ENCODE results near the gene PCTP.

PCTP gene

DNA sequence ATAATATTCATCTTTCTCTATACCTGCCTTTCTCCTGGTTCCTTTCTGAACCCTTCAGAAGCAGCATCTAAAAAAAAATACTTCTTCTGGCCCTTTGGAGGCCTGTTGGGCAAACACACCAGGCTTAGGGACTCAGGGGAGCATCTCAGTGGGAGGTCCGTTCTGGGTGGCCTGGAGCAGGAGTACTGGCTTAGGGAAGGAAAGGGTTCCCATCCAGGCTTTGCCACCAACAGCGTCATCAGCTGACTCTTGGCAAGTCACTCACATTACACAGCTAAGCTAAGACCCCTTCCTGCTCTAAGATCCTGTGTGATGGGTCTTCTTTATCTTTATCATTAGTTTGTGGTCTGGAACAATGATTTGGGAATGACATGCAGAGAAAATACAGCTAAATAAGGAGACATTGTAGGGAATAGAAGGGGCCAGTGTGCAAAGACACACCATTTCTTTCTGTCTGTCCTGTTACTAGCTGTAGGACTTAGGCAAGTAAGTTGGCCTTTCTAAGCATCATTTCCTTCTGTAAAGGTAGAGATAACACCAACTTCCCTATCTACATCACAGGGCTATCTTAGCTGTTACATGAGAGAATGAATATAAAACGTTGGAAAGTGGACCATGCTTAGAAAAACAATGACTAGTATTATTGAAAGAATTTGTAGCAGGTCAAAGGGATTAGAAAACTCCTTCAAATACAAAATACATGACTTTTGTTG lies 9.9 kb downstream of the PCTP start:
- no peak for DNase-seq

DNA sequence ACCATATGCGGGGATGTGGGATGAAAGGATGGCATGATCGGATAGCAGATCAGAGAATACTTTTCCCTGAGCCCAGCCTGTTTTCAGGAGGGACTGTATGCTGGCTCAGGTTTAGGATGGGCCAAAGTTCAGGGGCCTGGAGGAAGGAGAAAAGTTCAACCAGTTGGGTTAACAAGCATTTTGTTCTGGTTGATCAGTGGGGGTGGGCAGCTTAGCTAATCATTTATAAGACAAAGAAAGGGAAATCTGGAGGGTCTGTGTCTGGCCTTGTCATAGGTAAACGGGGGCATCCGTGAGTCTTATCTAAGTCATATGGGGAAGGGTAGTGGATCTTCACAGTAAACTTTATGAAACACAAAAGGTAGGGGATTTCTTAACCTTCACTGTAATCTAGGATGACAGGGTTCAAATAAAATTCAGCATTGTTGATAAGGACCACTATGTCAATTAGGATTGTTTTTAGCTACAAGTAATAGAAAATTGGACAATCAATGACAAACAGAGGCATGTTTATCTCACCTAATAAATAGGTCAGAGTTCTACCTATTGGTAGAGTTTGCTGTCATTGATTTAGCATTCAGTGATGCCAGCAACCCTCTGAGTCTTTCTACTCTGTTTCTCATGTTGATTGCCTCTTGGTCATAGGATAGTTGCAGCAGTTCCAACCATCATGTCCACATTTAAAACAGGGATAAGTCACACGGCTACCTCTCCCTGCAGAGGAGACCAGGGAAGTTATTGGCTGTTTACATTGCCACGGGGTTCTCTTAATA lies 11.4 kb downstream of the PCTP start:
- no peak for DNase-seq

DNA sequence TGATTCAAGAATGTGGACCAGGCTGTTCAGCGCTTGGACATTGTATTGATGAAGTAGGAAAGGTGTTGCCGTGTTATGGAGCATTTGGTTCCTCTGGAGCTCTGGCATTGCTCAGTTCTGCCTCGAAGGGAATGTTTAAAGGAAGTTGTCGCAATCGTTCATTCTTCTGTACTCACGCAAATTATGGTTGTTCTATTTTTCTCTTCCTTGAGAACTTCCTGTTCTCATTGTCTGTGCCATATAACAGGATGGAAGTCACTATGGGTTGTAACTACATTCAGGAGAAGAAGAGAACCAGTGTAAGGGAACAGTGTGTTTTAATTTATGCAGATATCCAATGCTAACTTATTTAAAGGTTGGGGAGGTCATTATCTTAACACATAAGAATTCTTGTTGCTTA lies 13.0 kb downstream of the PCTP start:
- DNase-seq: no peak

DNA sequence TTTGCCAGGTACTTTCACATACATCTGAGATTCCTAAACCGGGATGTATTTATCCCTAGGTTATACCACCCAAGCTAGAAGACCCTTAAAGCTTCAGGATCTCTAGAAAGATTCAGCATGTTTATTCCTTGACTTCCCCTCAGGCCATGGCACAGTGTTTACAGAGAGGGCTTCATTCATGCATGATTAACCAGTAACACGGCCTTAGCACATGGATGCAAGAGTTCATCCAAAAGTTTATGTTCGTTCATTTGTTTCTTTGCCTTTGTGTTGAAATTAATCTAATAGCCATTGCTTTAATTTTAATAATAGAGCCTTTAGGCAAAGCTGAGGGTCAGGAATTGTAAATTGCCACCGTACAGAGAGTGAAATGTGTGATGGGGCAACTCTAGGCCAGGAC lies 13.8 kb downstream of the PCTP start:
- DNase-seq: no peak

DNA sequence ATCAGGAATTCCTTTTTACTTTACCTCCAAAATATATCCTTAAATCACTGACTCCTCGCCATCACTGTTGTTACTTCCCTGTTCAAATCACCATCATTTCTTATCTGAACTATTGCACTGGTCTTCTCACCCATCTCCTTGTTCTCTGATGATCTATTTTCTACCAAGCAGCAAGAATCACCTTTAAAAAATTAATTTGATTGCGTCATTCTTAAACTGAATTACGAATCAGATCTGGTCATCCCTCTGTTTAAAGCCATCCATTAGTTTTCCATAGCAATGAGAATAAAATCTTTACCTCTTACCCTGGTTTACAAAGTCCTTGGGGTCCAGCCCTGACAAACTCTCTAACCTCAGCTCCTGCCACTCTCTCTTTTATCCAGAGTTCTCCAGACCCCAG lies 14.6 kb downstream of the PCTP start:
- DNase-seq: no peak

DNA sequence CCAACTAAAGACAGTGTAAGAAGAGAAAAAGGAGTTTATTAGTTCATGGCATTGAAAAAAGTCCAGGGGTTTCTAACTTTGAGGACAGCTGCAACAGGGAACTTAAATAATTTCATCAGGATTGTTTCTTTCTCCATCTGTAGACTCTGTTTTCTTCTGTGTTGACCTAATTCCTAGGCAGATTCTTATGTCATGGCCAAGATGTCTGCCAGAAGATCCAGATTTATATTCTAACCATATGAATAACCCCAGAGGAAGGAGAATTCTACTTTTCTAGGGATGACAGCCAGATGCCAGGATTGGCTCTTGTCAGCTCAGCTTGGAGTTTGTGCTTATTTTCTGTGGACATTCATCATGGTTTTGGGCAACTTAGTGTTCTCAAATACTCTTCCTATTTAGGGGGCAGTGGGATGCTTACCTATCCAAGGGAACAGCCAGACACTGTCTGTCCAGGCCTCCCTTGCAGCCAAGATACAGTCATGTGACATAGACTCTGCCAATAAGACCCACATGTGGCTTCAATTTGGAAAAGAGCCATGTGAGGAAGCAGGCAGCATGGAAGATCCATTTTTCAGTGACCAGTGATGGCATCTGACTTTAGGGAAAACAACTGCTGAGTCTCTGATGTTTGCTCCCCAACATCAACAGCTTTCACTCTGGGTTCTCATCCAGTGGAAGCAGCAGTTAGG lies 18.2 kb downstream of the PCTP start:
- DNase-seq: no peak

DNA sequence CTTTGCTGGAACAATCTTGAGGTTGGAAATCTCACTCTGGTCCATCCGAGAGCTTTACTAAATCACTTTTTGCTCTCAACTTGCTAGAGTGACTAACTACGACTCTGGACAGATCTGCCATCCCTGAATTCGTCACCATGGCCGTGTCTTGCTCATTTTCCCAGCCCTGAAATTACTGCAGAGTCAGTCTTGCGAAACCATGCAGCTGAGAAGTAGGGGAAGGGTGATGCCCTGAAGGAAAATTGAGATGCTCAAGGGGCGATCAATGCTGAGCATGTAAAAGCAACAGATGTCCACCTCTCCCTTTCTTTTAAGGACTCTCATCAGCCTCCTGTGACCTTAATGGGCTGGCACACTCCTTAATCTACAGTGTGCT lies 18.8 kb downstream of the PCTP start:
- DNase-seq: no peak

DNA sequence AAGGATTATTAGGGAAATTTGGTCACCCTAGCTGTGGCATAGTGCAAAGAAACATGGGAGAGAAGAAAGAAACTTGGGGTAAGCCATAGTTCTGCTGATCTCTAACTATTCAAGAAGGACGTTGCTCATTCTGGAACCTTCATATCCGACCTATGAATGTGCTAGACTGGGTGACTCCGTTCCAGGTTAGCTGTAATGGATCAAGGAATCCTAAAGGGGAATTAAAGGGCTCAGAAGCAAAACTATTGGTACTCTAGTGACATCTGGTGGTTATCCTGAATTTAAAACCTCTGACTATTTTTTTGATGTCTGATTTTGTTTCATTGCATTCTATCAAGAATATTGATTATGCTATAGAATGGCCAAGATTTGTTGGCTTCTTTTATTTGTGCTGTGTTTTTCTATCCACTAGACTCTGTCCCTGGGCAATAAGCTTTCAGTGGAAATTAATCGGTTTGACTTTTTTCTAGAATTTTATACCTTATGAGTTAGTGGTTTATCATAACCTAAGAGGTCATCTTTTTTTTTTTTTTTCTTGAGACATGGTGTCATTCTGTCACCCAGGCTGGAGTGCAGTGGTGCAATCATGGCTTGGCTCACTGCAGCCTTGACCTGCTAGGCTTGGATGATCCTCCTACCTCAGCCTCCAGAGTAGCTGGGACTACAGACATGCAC lies 19.5 kb downstream of the PCTP start:
- no peak for DNase-seq

DNA sequence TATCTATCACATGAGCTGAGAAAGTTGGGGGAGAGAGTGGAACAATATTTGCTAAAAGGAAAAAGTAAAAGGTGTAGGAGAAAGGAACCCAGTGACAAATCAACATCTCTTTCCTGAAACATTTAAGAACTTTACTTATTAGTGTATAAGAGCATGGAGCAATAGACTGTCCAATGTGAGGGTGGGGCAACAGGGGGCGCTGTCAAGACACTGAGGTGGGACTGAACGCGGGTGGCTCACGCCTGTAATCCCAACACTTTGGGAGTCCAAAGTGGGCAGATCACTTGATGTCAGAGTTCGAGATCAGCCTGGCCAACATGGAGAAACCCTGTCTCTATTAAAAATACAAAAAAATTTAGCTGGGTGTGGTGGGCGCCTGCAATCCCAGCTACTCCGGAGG lies 21.2 kb downstream of the PCTP start:
- DNase-seq: no peak

DNA sequence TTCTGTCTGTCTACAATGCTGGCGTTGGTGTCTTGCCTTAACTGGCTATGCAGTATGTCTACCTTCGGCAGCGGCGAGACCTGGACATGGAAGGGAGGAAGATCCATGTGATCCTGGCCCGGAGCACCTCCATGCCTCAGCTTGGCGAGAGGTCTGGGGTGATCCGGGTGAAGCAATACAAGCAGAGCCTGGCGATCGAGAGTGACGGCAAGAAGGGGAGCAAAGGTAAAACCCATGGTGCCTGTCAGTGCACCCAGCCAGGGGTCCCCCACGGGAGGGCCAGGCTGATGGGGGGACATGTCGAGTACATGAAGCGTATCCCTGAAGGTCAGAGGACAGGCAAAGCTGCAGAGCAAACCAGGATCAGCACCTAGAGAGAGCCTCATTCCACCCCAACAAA lies 22.8 kb downstream of the PCTP start:
- DNase-seq: no peak

DNA sequence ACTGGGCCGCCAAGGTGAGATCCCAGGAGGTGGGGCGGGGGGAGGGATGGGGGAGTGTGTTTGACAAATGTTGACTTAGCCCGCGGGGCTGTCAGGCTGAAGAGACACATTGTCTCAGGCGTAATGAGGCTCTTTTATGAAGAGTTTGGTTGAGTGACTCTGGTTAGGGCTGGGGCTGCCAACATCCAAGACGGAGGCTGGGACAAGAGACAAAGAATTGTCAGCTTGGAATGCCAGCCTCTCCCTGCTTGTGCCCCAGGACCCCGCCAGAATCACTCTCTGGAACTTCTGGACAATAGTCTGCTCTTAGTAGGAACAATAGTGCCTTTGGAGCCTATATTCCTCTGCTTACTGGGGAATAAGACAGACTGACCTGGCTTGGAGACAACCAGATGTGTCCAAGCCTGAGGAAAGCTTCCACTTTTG lies 24.0 kb downstream of the PCTP start:
- DNase-seq: no peak

DNA sequence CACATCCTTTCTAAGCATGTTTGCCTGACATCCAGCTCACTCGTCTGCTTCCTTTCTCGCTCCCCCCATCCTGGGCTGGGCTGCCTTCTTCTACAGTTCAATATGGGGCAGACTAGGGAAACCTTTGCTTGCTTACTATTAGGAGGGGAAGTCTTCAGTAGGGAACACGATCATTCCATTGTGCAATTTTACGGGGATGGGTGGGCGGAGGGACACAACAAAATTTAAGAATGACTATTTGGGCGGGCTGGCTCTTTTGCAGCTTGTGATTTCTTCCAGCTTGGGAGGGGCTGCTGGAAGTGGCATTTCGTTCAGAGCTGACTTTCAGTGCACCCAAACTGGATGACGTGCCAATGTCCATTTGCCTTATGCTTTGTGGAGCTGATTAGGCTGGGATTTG lies 25.4 kb downstream of the PCTP start:
- DNase-seq: no peak

DNA sequence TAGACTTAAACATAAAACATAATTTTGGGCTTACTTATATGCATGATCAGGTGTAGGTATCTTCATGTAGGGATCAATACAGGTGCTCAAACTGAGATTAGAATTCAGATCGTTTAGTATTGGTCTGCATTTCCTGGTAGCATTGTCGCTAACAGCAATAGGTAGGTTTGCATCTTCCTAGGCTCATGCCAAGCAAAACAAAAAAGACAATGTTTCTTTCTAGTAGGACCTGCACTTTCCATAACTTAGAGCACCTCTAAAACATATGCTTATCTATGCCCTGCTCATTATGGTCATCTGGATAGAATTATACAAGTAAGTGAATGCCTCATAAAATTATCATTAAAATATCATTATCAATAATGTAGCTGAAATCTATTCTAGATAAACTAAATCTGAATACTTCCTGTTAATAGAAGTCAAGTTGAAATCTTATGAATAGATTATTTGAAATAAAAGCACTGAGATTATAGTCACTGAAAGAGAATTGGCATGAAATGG lies 26.7 kb downstream of the PCTP start:
- DNase-seq: no peak

DNA sequence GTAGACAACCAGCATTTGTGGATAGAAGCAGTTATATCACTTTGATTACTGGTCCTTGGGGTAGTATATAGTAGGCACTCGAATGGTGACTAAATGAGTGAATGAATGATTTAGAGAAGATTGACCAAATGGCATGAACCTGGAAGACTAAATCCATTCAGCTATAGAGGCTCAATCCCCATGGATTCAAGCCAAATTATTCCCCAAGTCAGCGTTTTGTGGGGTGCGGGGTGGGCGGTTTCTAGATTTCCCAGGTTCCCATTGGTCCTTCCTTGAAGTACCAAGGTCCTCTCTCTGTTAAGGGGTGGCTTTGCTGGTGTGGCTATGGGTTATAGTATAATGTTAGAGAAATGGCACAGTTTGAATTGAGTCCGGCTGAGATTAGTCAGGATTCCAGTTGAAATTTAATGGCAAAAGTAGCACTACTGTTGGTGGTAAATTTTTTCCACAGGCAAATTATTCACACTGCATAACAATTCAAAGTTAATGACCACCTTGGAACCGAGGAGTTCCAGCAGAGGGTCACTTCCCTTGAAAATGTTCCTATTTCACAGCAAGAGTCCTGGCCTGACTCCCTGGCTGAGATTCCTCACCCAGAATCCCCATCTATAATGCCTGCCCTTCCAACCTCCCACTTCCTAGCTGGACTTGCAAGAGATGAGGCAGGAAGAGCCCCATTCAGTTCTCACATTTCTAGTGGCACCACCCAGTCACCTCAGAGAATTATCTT lies 27.7 kb downstream of the PCTP start:
- DNase-seq: no peak

DNA sequence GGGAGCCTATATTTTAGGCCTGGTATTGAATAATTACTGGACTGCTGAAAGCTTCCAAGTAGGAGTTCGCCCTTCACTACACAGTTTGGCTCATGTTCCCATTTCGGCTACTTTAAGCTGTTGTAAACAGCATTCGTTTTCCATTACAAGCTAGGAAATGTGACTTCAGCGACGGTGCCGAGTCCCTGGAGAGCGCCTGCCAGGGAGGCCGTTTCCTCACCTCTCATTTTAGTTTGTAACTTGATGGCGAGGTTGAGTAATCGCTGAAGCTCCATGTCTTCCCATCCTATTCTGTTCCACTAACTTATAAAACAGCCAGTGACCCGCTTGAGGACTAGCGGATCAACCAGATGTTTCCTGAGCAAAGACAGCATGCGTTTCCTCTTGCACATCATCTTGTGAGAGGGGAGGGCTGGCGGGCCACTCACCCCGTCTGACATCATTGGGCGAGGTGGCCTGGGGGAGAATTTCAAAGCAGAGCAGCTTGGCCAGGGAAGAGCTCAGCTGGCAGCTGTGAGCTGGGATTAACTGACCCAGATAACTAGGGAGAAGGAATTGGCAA lies 32.9 kb downstream of the PCTP start:
- DNase-seq: no peak

DNA sequence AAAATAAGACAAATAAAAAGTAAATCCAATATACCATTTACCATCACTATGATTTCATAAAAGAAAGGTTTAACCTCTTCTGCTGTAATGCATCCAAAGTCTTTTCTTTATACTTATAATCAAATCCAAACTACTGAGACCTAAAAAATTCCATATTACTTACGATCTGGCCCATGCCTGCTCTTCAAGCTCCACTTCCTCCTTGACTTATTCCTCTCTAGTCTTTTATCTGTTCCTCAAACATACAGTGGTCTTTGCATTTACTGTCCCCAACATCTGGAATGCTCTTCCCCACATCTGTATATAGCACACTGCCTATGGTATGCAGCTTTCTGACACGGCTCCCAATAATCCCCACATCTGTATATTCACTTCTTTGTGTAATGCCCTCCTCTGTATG lies 33.8 kb downstream of the PCTP start:
- DNase-seq: no peak

DNA sequence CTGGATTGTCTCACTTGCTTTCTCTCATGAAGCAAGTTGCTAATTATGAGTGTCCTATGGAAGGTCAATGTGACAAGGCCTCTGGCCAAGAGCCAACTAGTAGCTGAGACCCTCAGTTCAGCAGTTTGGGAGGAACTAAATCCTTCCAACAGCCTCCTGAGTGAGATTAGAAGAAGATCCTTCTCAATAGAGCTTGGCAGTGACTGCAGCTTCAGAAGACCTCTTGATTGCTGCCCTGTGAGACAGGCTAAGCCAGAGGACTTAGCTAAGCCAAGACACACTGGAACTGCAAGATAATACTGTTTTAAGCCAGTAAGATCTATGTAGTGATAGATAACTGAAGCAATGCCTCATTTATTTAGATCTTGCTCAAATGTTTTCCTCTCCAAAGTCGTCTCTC lies 34.3 kb downstream of the PCTP start:
- DNase-seq: no peak

DNA sequence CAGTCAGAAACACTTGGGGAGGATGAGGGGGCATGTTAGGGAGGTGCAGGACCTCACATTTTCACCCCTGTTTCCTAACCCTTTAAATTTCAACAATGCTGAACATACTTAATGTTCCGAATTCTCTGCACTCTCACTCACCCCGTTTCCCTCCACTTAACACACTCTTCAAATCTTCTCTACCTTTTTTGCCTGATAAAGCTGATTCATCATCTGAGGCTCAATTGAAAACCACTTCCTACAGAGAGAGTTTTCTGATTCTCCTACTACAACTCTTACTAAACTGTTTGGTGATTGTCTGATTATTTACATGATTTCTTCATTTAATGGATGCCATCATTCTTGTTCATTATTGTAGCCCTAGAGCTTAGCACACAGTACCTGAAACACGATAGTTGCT lies 42.4 kb downstream of the PCTP start:
- DNase-seq: no peak

DNA sequence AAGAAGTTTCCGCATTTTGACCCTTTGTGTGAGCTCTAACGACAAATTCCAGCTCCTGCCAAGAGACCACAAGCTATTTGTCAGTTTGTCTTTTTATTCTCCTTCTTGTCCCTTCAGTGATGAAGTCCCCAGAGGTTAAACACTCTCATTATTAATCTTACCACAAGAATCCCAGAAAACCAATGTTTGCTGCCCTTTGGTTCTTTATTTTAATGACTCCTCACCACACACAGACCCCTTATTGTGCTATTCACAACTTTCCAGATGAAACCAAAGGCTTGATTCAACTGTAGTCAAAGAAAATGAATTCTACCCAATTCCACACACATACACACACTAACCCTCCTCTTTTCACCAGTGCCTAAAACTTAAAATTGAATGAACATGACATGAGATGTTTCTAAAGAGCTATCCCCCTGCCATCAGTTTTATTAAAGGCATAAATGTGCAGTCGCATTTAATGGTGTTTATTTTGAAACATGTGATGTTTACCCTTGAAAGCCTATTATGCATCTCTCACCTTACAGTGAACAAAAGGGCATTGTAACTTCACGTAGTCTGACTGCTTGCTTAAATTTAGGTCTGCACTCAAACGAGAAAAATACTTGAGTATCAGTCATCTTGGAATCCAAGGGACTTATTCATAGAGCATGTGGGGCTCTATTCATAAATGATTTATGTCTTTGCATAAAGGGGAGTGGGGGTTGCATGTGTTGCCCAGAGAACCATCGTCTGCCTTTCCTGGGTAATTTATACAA lies 44.1 kb downstream of the PCTP start:
- no peak for DNase-seq

DNA sequence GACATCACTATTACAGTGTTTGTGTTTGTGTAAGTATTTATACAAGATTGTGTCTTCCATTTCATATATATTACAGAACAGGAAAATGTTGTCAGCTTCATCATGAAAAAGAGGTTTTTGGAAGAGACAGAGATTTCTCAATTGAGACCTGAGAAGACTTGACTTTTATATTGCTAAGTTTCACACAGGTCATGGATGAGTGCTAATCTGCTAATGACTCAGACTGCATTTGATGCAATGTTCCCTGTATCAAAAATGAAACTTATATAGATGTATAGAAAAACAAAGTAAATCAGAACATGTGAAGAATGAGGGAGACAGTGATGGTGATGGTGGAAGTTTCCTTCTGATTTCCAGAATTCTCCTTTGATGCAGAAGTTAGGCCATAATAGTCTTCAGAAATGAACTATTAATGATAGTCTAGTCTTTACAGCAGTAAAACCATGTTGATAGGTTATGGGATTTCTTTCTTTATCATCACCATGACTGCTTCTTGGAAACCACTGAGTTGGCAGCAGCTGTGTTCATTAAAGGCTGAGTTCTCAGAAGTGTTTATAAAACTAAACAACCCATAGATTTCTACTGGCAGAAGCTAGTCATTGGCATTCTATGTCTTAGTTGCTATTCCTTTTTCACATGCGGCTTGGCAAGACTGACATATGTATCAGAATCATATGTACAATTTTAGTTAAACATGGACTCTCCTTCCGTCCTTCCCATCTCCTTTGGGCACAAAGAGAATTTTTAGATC lies 56.1 kb downstream of the PCTP start:
- no peak for DNase-seq

DNA sequence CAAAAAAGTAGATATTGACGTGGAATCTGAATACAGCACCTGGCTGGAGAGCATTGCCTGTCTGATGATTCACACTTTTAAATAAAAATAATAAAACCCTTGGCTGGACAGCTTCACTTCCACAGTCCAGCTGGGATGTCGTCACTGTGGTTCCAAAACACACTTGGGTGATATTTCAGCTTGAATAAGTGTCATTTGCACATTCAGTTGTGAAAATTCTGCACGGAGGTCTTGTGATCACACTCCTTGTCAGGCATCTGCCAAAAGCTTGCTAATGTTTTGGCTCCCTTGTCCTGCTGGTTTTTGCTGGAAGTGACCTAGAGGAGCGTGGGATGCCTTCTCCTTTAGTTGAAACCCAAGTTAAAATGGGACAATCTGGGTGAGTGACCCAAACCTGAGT lies 60.7 kb downstream of the PCTP start:
- no peak for DNase-seq
